GM19438 (cell line): Measurements from ENCODE around the gene ERP29.
"Not testable (repeated sequence)": the region's sequence is repeated elsewhere in the genome, so short reads cannot be mapped to it uniquely, and the experiment has no call there.

Source experiments
- ATAC-seq: cut with Tn5 transposase; IDR thresholded peaks from one replicate; pipeline ENCODE4 v1.9.1; 2021; ENCODE audit warnings: low read depth; ENCODE audit not compliant: unreplicated experiment

ERP29 gene

DNA sequence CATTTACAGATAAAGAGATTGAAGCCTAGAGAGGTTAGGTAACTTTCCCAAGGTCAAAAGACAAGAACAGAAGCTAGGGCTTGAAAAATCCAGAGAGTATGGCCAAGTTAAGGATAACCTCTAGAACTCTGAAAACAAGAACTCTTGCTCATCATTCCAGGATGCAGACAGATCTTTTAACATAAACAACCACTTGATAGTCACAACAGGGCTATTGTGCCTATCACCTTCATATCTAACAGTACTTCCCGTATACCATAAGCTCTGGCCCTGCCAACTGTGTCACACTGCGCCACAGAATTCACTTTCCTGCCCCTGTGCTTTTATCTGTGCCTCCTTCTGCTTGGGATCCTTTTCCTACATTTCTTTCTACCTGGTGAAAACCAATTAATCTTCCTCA, 18.2 kb downstream of the ERP29 start:
- ATAC-seq = no peak

DNA sequence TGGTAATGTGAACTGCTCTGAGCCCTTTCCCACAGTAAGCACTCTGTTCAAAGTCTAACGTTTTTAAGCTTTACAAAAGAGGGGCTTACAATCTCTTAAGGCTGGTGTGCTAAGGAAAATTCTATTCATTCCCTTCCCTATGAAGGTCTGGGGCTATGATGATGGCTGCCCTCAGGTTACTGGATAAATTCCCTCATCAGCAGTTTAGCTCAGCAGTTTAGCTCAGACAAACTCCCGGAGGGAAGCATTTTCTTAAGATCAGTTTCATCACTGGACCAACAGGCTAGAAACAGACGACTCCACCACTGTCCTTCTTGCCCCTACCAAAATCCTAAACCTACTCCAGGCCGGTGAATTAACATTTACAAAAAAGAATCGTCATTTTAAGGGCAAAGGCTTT, 19.1 kb downstream of the ERP29 start:
- no peak for ATAC-seq

DNA sequence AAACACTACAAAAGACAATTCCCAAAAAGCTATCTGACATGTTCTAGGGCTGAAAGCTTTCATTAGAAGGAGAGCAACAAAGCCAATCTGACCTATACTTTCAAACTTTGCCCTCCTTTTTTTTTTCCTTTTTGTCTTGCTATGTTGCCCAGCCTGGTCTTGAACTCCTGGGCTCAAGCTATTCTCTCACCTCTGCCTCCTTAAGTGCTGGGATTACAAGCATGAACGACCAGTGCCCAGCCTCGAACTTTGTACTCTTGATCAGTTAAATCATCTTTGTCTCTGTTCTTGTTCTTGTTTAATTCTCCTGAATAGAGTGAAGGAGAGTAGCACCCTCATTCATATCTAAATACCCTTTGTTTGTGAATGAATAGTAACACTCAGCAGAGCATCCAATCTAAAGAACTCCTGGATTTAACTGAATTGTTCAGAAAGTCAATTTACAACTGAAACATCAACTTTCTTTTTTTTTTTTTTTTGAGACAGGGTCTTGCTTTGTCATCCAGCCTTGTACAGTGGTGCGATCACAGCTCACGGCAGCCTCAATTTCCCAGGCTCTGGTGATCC, 22.1 kb downstream of the ERP29 start:
- ATAC-seq = no peak

GRCh38 chr12:112036614-112037013, 23.4 kb downstream of the ERP29 start:
- ATAC-seq = not testable (repeated sequence)

GRCh38 chr12:112046003-112046402, 32.8 kb downstream of the ERP29 start:
- no peak for ATAC-seq

GRCh38 chr12:112049351-112049750, 36.1 kb downstream of the ERP29 start:
- ATAC-seq = no peak

DNA sequence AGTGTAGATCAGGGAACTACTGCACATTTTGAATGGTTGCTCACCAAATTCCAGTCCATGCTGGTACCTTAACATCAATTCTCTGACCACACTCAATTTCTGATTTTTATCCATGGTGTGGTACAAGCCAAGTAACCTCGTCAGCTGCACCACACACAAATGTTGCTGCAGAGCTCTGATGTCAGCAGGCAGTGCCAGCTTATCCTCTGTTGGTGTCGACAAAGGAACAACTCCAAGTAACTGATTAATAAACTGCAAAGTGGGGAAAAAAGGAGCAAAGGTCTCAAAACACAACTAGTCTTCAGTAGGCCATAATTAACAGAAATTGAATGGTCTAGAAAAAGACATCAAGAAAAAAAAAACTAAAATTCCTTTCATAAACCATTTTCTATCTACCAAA, 47.9 kb downstream of the ERP29 start:
- no peak for ATAC-seq

GRCh38 chr12:112063273-112063672, 50.0 kb downstream of the ERP29 start:
- no peak for ATAC-seq

GRCh38 chr12:112066566-112066965, 53.3 kb downstream of the ERP29 start:
- no peak for ATAC-seq
